ENCODE results near the gene TMEM14A. TPM values are rescaled to one million over a fixed set of nuclear protein-coding genes. Genes with fewer than 3 reads are reported as not detected.

Gene TMEM14A
- total RNA-seq, 1 donor from 2014 or later, result 102 TPM

DNA sequence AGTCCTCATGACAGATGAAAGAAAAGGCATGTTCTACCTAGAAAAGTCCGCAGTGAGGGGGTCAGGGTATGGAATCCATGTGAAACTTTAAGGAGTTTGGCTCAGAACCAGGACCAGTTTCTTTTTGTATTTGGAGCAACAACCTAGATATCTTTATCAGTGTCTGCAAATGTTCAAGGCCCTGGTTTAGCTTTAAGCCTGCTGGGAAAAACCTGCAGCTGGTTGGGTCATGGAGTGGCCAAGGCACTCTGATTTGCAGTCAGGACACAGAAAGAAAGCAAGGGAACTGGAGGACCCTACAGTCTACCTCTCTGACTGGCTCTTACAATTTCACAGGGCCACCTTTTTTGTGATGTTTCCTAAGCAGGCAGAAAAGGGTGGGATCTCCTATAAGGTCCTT lies 58.7 kb downstream of the TMEM14A start:
- no peak for DNase-seq (ENCODE audit: low spot score in 2 of 2)
- no peak for FAIRE-seq

DNA sequence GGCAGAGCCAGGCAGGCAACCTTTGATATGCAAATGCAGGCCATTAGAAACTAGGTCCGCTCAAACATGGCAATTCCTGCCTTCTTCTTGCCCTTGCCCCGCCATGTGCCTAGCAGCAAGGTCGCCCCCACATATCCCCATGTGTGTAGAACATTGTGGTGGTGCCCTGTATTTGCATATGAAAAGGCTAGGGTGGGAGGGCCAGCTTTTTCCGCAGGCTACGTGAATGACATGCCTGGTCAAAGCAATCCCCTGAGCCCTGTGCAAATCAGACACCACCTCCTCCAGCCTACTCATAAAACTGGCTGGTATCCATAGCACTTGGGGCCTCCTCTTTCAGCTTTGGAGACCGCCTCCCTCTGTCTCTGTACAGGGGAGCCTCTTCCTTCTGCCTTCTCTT lies 60.8 kb downstream of the TMEM14A start:
- no peak for DNase-seq (ENCODE audit: low spot score in 2 of 2)
- no peak for FAIRE-seq

DNA sequence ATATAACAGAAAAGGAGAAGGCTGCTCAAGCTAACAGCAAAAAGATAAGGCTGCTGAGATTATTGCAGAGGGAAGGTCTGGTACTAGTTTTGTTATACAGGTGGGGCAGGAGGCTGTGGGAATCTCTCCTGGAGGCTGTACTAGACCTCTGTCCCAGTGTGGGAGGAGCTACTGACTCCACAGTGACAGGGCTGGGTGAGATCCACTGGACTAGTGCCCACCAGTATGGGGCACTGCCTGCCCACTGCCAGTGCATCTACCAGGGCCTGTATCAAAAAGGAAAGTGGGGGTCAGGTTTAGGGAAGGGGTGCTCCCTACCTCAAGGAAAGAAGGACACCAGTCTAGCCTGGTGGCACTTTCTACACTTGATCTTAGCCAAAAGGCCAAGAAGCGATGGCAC lies 62.3 kb downstream of the TMEM14A start:
- FAIRE-seq, result no peak
- DNase-seq (ENCODE audit: low spot score in 2 of 2), result no peak

DNA sequence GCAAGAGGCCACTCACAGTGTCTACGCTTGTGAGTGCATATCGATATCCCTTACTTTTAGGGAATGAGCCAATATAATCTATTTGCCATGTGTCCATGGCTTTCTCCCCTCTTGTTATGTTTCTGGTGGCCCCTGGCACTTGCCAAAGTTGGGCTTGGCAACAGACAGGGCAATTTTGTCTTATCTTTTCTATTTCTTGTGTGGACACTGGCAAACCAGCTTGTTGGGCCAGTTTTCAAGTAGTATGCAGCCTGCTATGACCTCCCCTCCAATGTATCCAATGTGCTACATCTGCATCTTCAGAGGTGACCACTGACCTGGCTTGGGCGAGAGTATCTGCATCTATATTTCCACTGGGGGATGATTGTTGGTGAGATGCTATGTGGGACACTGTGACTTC lies 63.2 kb downstream of the TMEM14A start:
- FAIRE-seq, result no peak
- no peak for DNase-seq (ENCODE audit: low spot score in 2 of 2)

DNA sequence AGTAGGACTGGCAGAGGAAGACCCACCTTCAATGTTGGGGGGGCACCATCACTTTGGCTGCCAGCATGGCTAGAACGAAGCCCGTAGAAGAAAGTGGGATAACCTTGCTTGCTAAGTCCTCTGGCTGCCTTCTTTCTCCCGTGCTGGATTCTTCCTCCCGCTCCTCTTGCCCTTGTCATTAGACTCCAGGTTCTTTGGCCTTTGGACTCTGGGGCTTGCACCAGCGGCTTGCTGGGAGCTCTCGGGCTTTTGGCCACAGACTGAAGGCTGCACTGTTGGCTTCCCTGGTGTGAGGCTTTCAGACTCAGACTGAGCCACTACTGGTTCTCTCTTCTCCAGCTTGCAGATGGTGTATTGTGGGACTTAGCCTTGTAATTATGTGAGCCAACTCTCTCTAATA lies 64.2 kb downstream of the TMEM14A start:
- FAIRE-seq, result no peak

DNA sequence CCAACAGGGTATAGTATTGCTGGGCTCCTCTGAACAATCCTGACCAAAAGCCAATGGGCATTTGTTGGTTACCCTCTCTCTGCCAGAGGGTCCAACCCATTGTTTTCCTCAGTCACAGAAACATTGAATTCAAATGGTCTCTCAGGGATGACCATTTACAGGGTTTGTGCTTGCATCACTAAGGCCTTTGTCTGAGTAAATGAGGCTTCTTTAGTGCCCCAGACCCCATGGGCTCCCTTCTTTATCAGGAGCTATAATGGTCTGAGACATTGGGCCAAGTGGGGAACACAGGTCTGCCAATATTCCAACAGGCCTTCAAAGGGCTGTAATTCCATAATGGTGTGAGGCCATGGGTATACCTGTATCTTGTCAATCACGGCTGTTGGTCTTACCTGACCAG lies 65.2 kb downstream of the TMEM14A start:
- DNase-seq (ENCODE audit: low spot score in 2 of 2), result no peak
- no peak for FAIRE-seq

More for the DNA sequence above, 64.2 kb downstream of the TMEM14A start:
- no peak for DNase-seq (ENCODE audit: low spot score in 2 of 2)

Small RNAs within 50 kb of the gene (small RNA-seq; reads per million reads assigned to genes)
- not detected for gene AL109918.2

Other genes starting within 250 kb of the TMEM14A start
- 2.0 TPM for gene TRAM2, start 94.1 kb upstream of the TMEM14A start, total RNA-seq
- gene GSTA2, start 92.4 kb downstream of the TMEM14A start, total RNA-seq, result not detected
- not detected for gene GSTA1, start 132.7 kb downstream of the TMEM14A start, total RNA-seq
- gene GSTA5, start 169.7 kb downstream of the TMEM14A start, total RNA-seq, result not detected
- gene GSTA3, start 238.6 kb downstream of the TMEM14A start, total RNA-seq, result not detected